HepG2 (cell line): ENCODE measurements around the gene ABCB8. TPM values are rescaled to one million over a fixed set of nuclear protein-coding genes. Genes with fewer than 3 reads are reported as not detected.
A peak's percentile ranks its signal among the peaks of the same experiment; 100 is the strongest.

Experiments
- AGO2 ChIP-seq: fragments of 200-400 bp; formaldehyde crosslinking; optimal IDR thresholded peaks from 2 replicates; pipeline ENCODE3; 2017; ENCODE audit warnings: mild to moderate bottlenecking, low read depth, low read length, moderate library complexity
- ASH2L ChIP-seq: fragments of 300-600, 200-600 bp; sonication (generic); IDR thresholded peaks from 2 replicates; pipeline ENCODE4 v1.7.0; 2017; ENCODE audit warnings: low read depth, mild to moderate bottlenecking, moderate library complexity, mixed read lengths, low read length; ENCODE audit not compliant: insufficient read length
- ATRX ChIP-seq: sonication (generic); formaldehyde crosslinking; IDR thresholded peaks from 2 replicates; pipeline ENCODE4 v1.4.0; 2020; ENCODE audit warnings: missing genetic modification reagents, borderline replicate concordance
- CCAR2 ChIP-seq: fragments of 200-400 bp; formaldehyde crosslinking; optimal IDR thresholded peaks from 2 replicates; pipeline ENCODE3; 2018; ENCODE audit warnings: low read depth, mild to moderate bottlenecking, low read length, moderate library complexity
- CTCF ChIP-seq: sonication (generic); formaldehyde crosslinking; IDR thresholded peaks from 2 replicates; pipeline ENCODE4 v1.5.0; 2020; ENCODE audit warnings: mild to moderate bottlenecking, missing genetic modification reagents, moderate library complexity
- DPF2 ChIP-seq: sonication (generic); formaldehyde crosslinking; IDR thresholded peaks from 2 replicates; pipeline ENCODE4 v1.4.0; 2020; ENCODE audit warnings: mild to moderate bottlenecking, low read depth, missing genetic modification reagents, borderline replicate concordance
- ELF3 ChIP-seq: IDR thresholded peaks from 2 replicates; pipeline ENCODE4 v1.6.1; 2016; ENCODE audit warnings: missing genetic modification reagents, missing compliant biosample characterization
- KLF12 ChIP-seq: sonication (generic); formaldehyde crosslinking; IDR thresholded peaks from 2 replicates; pipeline ENCODE4 v1.4.0; 2020; ENCODE audit warnings: missing genetic modification reagents, borderline replicate concordance
- MEF2D ChIP-seq: sonication (generic); formaldehyde crosslinking; IDR thresholded peaks from 2 replicates; pipeline ENCODE4 v1.5.1; 2020; ENCODE audit warnings: mild to moderate bottlenecking, missing genetic modification reagents
- NCOA1 ChIP-seq: sonication (generic); formaldehyde crosslinking; IDR thresholded peaks from 2 replicates; pipeline ENCODE4 v1.9.0; 2021; ENCODE audit warnings: missing genetic modification reagents
- NFYC ChIP-seq: IDR thresholded peaks from 2 replicates; pipeline ENCODE4 v1.6.1; 2016; ENCODE audit warnings: missing genetic modification reagents, missing compliant biosample characterization
- PITX1 ChIP-seq: sonication (generic); formaldehyde crosslinking; IDR thresholded peaks from 2 replicates; pipeline ENCODE4 v1.5.1; 2020; ENCODE audit warnings: mild to moderate bottlenecking, missing genetic modification reagents
- PPARG ChIP-seq: conservative IDR thresholded peaks from 2 replicates; pipeline ENCODE4 v1.6.1; 2016; ENCODE audit warnings: missing biosample characterization, missing genetic modification reagents
- SOX13 ChIP-seq, 3 experiments: fragments of 450-650 bp in 1 of 3; sonication (generic) in 1 of 3; formaldehyde crosslinking in 1 of 3; IDR thresholded peaks in 2 of 3; conservative IDR thresholded peaks in 1 of 3; 2 replicates each; pipeline versions ENCODE4 v1.5.0 to v1.6.1; 2016 to 2020; ENCODE audit warnings: antibody characterized with exemption in 1 of 3, mild to moderate bottlenecking in 1 of 3, missing compliant biosample characterization in 1 of 3, missing genetic modification reagents in 1 of 3, moderate library complexity in 1 of 3
- SUZ12 ChIP-seq: fragments of 150-350 bp; IDR thresholded peaks from 2 replicates; pipeline ENCODE4 v1.6.1; 2014; ENCODE audit warnings: low read depth, low read length
- TARDBP ChIP-seq: sonication (generic); formaldehyde crosslinking; IDR thresholded peaks from 2 replicates; pipeline ENCODE4 v1.8.0; 2022; ENCODE audit warnings: mild to moderate bottlenecking, missing genetic modification reagents
- TFDP1 ChIP-seq: IDR thresholded peaks from 2 replicates; pipeline ENCODE4 v1.6.1; 2016; ENCODE audit warnings: missing compliant biosample characterization, missing genetic modification reagents, borderline replicate concordance
- ZFX ChIP-seq: sonication (generic); formaldehyde crosslinking; IDR thresholded peaks from 2 replicates; pipeline ENCODE4 v1.4.0; 2020; ENCODE audit warnings: mild to moderate bottlenecking, low read depth, missing genetic modification reagents, moderate library complexity
- ZNF205 ChIP-seq: IDR thresholded peaks from 2 replicates; pipeline ENCODE4 v1.6.1; 2018; ENCODE audit warnings: missing biosample characterization, missing genetic modification reagents
- ZNF33A ChIP-seq: sonication (generic); formaldehyde crosslinking; IDR thresholded peaks from 2 replicates; pipeline ENCODE4 v1.5.1; 2020; ENCODE audit warnings: missing genetic modification reagents, mild to moderate bottlenecking, moderate library complexity, borderline replicate concordance
- ZNF44 ChIP-seq: sonication (generic); formaldehyde crosslinking; IDR thresholded peaks from 2 replicates; pipeline ENCODE4 v1.5.1; 2020; ENCODE audit warnings: mild to moderate bottlenecking, missing genetic modification reagents
- ZNF512 ChIP-seq: sonication (generic); formaldehyde crosslinking; IDR thresholded peaks from 2 replicates; pipeline ENCODE4 v1.4.0; 2020; ENCODE audit warnings: mild to moderate bottlenecking, missing genetic modification reagents
- ZNF589 ChIP-seq: sonication (generic); formaldehyde crosslinking; conservative IDR thresholded peaks from 2 replicates; pipeline ENCODE4 v1.8.0; 2022; ENCODE audit warnings: mild to moderate bottlenecking, moderate library complexity, missing genetic modification reagents
- ZNF703 ChIP-seq: sonication (generic); formaldehyde crosslinking; IDR thresholded peaks from 2 replicates; pipeline ENCODE4 v1.5.1; 2020; ENCODE audit warnings: missing genetic modification reagents, mild to moderate bottlenecking, moderate library complexity, borderline replicate concordance
- ZNF775 ChIP-seq: sonication (generic); formaldehyde crosslinking; IDR thresholded peaks from 2 replicates; pipeline ENCODE4 v1.4.0; 2020; ENCODE audit warnings: missing genetic modification reagents, mild to moderate bottlenecking, moderate library complexity, borderline replicate concordance
- ZNF841 ChIP-seq: sonication (generic); formaldehyde crosslinking; IDR thresholded peaks from 2 replicates; pipeline ENCODE4 v1.8.1; 2023; ENCODE audit warnings: missing genetic modification reagents, borderline replicate concordance
- ZSCAN31 ChIP-seq: sonication (generic); formaldehyde crosslinking; IDR thresholded peaks from 2 replicates; pipeline ENCODE4 v1.5.0; 2020; ENCODE audit warnings: low read depth, mild to moderate bottlenecking, missing genetic modification reagents
- polyA plus RNA-seq, 8 experiments: library from polyadenylated mRNA; depleted of rRNA in 3 of 8; stranded (reverse) in 7 of 8; unstranded in 1 of 8; fragments of >200 nt; fragmentation: Illumina TruSeq in 4 of 8; extraction: Trizol in 4 of 8; gene quantifications; 2 replicates each; pipeline versions ENCODE4 v1.2.1 to v1.2.3, GENCODE V29; 2011 to 2016; ENCODE audit warnings: low read depth in 4 of 8, missing spikeins in 1 of 8, mixed read lengths in 1 of 8; ENCODE audit not compliant: insufficient read depth in 1 of 8
- total RNA-seq, 5 experiments: library from RNA; depleted of rRNA; stranded (reverse); fragments of >200 nt; fragmentation: Illumina TruSeq; extraction: Trizol; gene quantifications; 2 replicates each; pipeline ENCODE4 v1.2.3, GENCODE V29; 2016; ENCODE audit warnings: low read depth in 1 of 5

Gene ABCB8
- total and polyA plus RNA-seq, 2 of the 13 experiments (the other 11 are each of a cell fraction or from before 2014, with no cell fraction given) = 6.6 to 16.7 TPM

- no peak for TF ChIP-seq KLF12 (CRISPR knock-in tag)
- no peak for TF ChIP-seq SOX13 (IDR thresholded peaks at IDR 0.05)
- TF ChIP-seq SOX13 (CRISPR knock-in tag; conservative IDR thresholded peaks at IDR 0.05 in 1 of 2, IDR thresholded peaks at IDR 0.05 in 1 of 2) = 0 out of 4 replicates have a peak, but pooled peaks of 1 of the 2 experiments have one; percentile 4
- TF ChIP-seq ZNF589 = 0 out of 2 replicates have a peak, but pooled peaks have one; percentile 46
- TF ChIP-seq SUZ12 = no peak
- TF ChIP-seq PITX1 (CRISPR knock-in tag) = no peak
- no peak for TF ChIP-seq AGO2
- TF ChIP-seq NCOA1 = 0 out of 2 replicates have a peak, but pooled peaks have one; percentile 33
- peak; percentile 17 for TF ChIP-seq ASH2L
- TF ChIP-seq ATRX = no peak
- 0 out of 2 replicates have a peak, but pooled peaks have one; percentile 0 for TF ChIP-seq ZSCAN31 (CRISPR knock-in tag)
- no peak for TF ChIP-seq PPARG (CRISPR knock-in tag)
- TF ChIP-seq MEF2D = 0 out of 2 replicates have a peak, but pooled peaks have one; percentile 29
- TF ChIP-seq NFYC (CRISPR knock-in tag) = no peak
- no peak for TF ChIP-seq TFDP1
- TF ChIP-seq TARDBP (CRISPR knock-in tag) = 0 out of 2 replicates have a peak, but pooled peaks have one; percentile 61
- no peak for TF ChIP-seq CCAR2
- no peak for TF ChIP-seq ZNF205
- no peak for TF ChIP-seq ZNF775
- TF ChIP-seq DPF2 = no peak
- TF ChIP-seq CTCF (CRISPR knock-in tag) = no peak
- TF ChIP-seq ZNF44 (CRISPR knock-in tag) = no peak
- no peak for TF ChIP-seq ELF3 (CRISPR knock-in tag)
- no peak for TF ChIP-seq ZNF841 (CRISPR knock-in tag)
- 0 out of 2 replicates have a peak, but pooled peaks have one; percentile 25 for TF ChIP-seq ZNF33A
- peak; percentile 38; the same call in 1 of the 2 replicates for TF ChIP-seq ZFX (CRISPR knock-in tag)
- TF ChIP-seq ZNF512 = no peak
- TF ChIP-seq ZNF703 (CRISPR knock-in tag) = no peak
These were observed 18.3 kb upstream of the ABCB8 start (continued) for GRCh38 chr7:151010037-151010306.
